Endothelial cell of umbilical vein (primary cell): ENCODE measurements around the gene GTF3C2.

Experiments
- CTCF ChIP-seq, 2 donors: IDR thresholded peaks; 1 replicate in 1 of 2; 2 replicates in 1 of 2; pipeline ENCODE4 v1.5.1; 2011; ENCODE audit warnings: low read length in 2 of 2, mild to moderate bottlenecking in 2 of 2, moderate library complexity in 2 of 2, control low read depth in 1 of 2, inconsistent platforms in 1 of 2, low read depth in 1 of 2; ENCODE audit not compliant: insufficient read depth in 1 of 2; ENCODE audit errors: extremely low read depth in 1 of 2
- EZH2 ChIP-seq: IDR thresholded peaks from 2 replicates; pipeline ENCODE4 v1.6.1; 2012; ENCODE audit warnings: borderline replicate concordance, low read depth, mild to moderate bottlenecking, moderate library complexity, low read length, inconsistent platforms; ENCODE audit not compliant: severe bottlenecking
- GATA2 ChIP-seq: IDR thresholded peaks from 2 replicates; pipeline ENCODE4 v1.7.0; 2011; ENCODE audit warnings: low read depth, mild to moderate bottlenecking, moderate library complexity, mixed read lengths, low read length; ENCODE audit not compliant: insufficient read length, insufficient read depth
- MYC ChIP-seq: IDR thresholded peaks from one replicate; pipeline ENCODE4 v1.6.1; 2011; ENCODE audit warnings: mild to moderate bottlenecking, low read depth, low read length
- POLR2A ChIP-seq: IDR thresholded peaks from 2 replicates; pipeline ENCODE4 v1.6.1; 2012; ENCODE audit warnings: low read depth, mild to moderate bottlenecking, control low read depth, low read length
- POLR2AphosphoS5 ChIP-seq: IDR thresholded peaks from 2 replicates; pipeline ENCODE4 v1.6.1; 2012; ENCODE audit warnings: low read depth, mild to moderate bottlenecking, control low read depth, low read length, moderate library complexity; ENCODE audit not compliant: insufficient read depth

DNA sequence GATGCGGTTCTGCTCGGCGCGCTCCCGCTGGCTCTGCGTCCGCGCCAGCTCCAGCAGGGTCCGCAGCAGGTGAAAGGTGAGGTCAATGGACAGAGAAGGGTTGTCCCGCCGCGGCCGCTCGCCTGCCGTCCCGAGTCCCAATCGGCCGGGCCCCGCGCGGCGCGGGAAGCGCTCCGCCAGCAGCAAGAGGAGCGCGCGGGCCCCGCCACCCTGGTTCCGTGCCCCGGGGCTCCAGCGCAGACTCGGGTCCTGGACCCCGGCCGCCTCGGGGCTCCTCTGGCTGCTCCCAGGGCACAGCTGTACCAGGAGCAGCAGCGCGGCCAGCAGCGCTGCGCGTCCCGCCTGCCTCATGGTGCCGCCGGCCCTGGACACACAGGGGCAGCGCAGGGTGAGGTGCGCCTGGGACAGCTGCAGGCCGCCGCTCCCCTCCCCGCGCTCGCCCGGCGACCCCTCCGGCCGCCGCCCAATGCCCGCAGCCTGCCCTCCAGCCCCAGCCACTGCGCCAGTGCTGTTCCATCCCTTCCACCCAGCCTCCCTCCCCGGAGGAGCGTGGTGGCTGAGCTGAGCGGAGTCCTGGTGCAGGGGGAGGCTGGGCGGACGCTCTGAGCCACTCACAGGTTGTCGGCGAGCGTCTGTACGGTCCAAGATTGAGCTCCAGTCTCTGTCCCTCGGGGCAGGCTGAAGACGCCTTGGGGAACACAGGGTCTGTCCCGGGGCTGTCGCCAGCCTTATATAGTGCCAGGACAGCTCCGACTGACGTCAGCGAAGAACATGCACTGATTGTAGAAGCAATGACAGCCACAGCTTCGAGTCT lies 48.8 kb downstream of the GTF3C2 start:
- TF ChIP-seq CTCF (IDR thresholded peaks at IDR 0.05; ENCODE audit: extremely low read depth in 1 of 2, insufficient read depth in 1 of 2, low read depth in 1 of 2, low read length in 2 of 2) (no peak), POLR2A (no peak), MYC (no peak), EZH2 (peak; percentile 96), GATA2 (no peak), POLR2AphosphoS5 (no peak)
